HL-60 (cell line): Measurements from ENCODE around the gene CDH15.

ENCODE experiments used
- DNase-seq, 2 experiments: peaks; one replicate each; pipeline ENCODE4 v3.0.0-alpha.2; 2010 to 2020; ENCODE audit warnings: low read depth in 1 of 2, low spot score in 1 of 2
- H3K27ac ChIP-seq: fragments of 250-450 bp; sonication (Bioruptor Pico); replicated peaks from 2 replicates; pipeline ENCODE4 v1.5.1; 2020; ENCODE audit warnings: mild to moderate bottlenecking, moderate library complexity
- H3K27me3 ChIP-seq: fragments of 250-450 bp; sonication (Bioruptor Pico); 2 replicates; pipeline ENCODE4 v1.5.1; 2021; ENCODE audit warnings: mild to moderate bottlenecking, moderate library complexity; ENCODE audit not compliant: insufficient read depth, poor library complexity, severe bottlenecking
- H3K4me3 ChIP-seq: replicated peaks from 2 replicates; pipeline ENCODE4 v1.5.1; 2011; ENCODE audit warnings: mild to moderate bottlenecking, control low read depth, low read length; ENCODE audit not compliant: insufficient read depth
- CTCF ChIP-seq: IDR thresholded peaks from one replicate; pipeline ENCODE4 v1.5.1; 2011; ENCODE audit warnings: low read length, control low read depth, inconsistent platforms; ENCODE audit not compliant: insufficient read depth
- GABPA ChIP-seq: IDR thresholded peaks from 2 replicates; pipeline ENCODE4 v1.6.1; 2012; ENCODE audit warnings: low read depth
- POLR2AphosphoS5 ChIP-seq: IDR thresholded peaks from 2 replicates; pipeline ENCODE4 v1.6.1; 2012; ENCODE audit warnings: low read depth
- REST ChIP-seq: IDR thresholded peaks from 2 replicates; pipeline ENCODE4 v1.6.1; 2012; ENCODE audit warnings: low read depth; ENCODE audit not compliant: insufficient replicate concordance
- SPI1 ChIP-seq: IDR thresholded peaks from 2 replicates; pipeline ENCODE4 v1.6.1; 2012; ENCODE audit warnings: low read depth, mild to moderate bottlenecking, borderline replicate concordance

The CDH15 gene

GRCh38 chr16:89219365-89219764, 47.8 kb downstream of the CDH15 start:
- no peaks in the 10 kb centered on the region for H3K27me3 ChIP-seq
- no peak for DNase-seq
- no peak overlapping the region for H3K4me3 ChIP-seq
- H3K27ac ChIP-seq = no peak overlapping the region
- no peak for TF ChIP-seq REST
- no peak for TF ChIP-seq CTCF
- TF ChIP-seq GABPA = no peak
- TF ChIP-seq SPI1 = no peak
- no peak for TF ChIP-seq POLR2AphosphoS5

- H3K27me3 ChIP-seq = no peaks in the 10 kb centered on the region
- no peak for TF ChIP-seq REST
- no peak for TF ChIP-seq SPI1
- TF ChIP-seq POLR2AphosphoS5 = no peak
- no peak for TF ChIP-seq GABPA
- no peak for TF ChIP-seq CTCF
- H3K27ac ChIP-seq = no peak overlapping the region
- H3K4me3 ChIP-seq = no peak overlapping the region
- no peak for DNase-seq
Observed at GRCh38 chr16:89221604-89222003, 50.1 kb downstream of the CDH15 start.

- no peak overlapping the region for H3K27ac ChIP-seq
- no peaks in the 10 kb centered on the region for H3K27me3 ChIP-seq
- no peak overlapping the region for H3K4me3 ChIP-seq
- TF ChIP-seq SPI1 (no peak), POLR2AphosphoS5 (no peak), CTCF (no peak), REST (no peak), GABPA (no peak)
- DNase-seq = no peak
Observed at GRCh38 chr16:89222931-89223330, 51.4 kb downstream of the CDH15 start.
